Measurements from ENCODE around the gene GALM.

GALM gene

GRCh38 chr2:38650012-38650411 is 15.9 kb upstream of the GALM start:
- no peak for DNase-seq (ENCODE audit: low read depth)
- TF ChIP-seq CTCF (conservative IDR thresholded peaks at IDR 0.05; ENCODE audit: low read length): no peak
- no peak overlapping the region for H3K4me3 ChIP-seq (ENCODE audit: low read length)

GRCh38 chr2:38650717-38651116 is 15.2 kb upstream of the GALM start:
- DNase-seq (ENCODE audit: low read depth): no peak
- no peak for TF ChIP-seq CTCF (conservative IDR thresholded peaks at IDR 0.05; ENCODE audit: low read length)
- H3K4me3 ChIP-seq (ENCODE audit: low read length): no peak overlapping the region

- H3K4me3 ChIP-seq (ENCODE audit: low read length): no peak overlapping the region
- no peak for DNase-seq (ENCODE audit: low read depth)
- no peak for TF ChIP-seq CTCF (conservative IDR thresholded peaks at IDR 0.05; ENCODE audit: low read length)
Measured at GRCh38 chr2:38652431-38653273, 13.3 kb upstream of the GALM start.

- H3K4me3 ChIP-seq (ENCODE audit: low read length): no peak overlapping the region
- TF ChIP-seq CTCF (conservative IDR thresholded peaks at IDR 0.05; ENCODE audit: low read length): no peak
- DNase-seq (ENCODE audit: low read depth): no peak
Measured at GRCh38 chr2:38653380-38653714, 12.6 kb upstream of the GALM start.

- no peak overlapping the region for H3K4me3 ChIP-seq (ENCODE audit: low read length)
- TF ChIP-seq CTCF (conservative IDR thresholded peaks at IDR 0.05; ENCODE audit: low read length): no peak
- no peak for DNase-seq (ENCODE audit: low read depth)
Measured at GRCh38 chr2:38653715-38654527, 12.0 kb upstream of the GALM start.

- no peak for TF ChIP-seq CTCF (conservative IDR thresholded peaks at IDR 0.05; ENCODE audit: low read length)
- no peak for DNase-seq (ENCODE audit: low read depth)
- no peak overlapping the region for H3K4me3 ChIP-seq (ENCODE audit: low read length)
Measured at GRCh38 chr2:38654528-38655381, 11.2 kb upstream of the GALM start.

Measured in AG10803 (cell line).